ENCODE measurements around the gene SMIM43. TPM values are rescaled to one million over a fixed set of nuclear protein-coding genes. Genes with fewer than 3 reads are reported as not detected.

SMIM43 gene
- total RNA-seq, 3 donors from 2014 or later: 1.0 TPM; not detected in 2

- no peak for TF ChIP-seq CTCF (IDR thresholded peaks at IDR 0.05)
- DNase-seq: no peak
- no peaks in the 10 kb centered on the region for H3K9me3 ChIP-seq
- H3K4me1 ChIP-seq (ENCODE audit: low read depth): no peaks in the 10 kb centered on the region
- H3K4me3 ChIP-seq: no peak overlapping the region
- ATAC-seq: no peak
- H3K36me3 ChIP-seq (ENCODE audit: low read depth): no peaks in the 10 kb centered on the region
- intact Hi-C loops (cut with DNase I, micrococcal nuclease): no loop called here
These were observed 29.7 kb upstream of the SMIM43 start for GRCh38 chr4:121794505-121795188.

GRCh38 chr4:121792966-121793365, 28.0 kb upstream of the SMIM43 start:
- Histone ChIP-seq H3K4me1 (ENCODE audit: low read depth) (no peaks in the 10 kb centered on the region), H3K4me3 (no peak overlapping the region), H3K9me3 (no peaks in the 10 kb centered on the region), H3K36me3 (ENCODE audit: low read depth) (no peaks in the 10 kb centered on the region)
- no peak for TF ChIP-seq CTCF (IDR thresholded peaks at IDR 0.05)
- DNase-seq: no peak
- no peak for ATAC-seq
- intact Hi-C loops (cut with DNase I, micrococcal nuclease): no loop called here

GRCh38 chr4:121791481-121791880, 26.5 kb upstream of the SMIM43 start:
- DNase-seq: no peak

GRCh38 chr4:121790976-121791375, 26.0 kb upstream of the SMIM43 start:
- intact Hi-C loops (cut with DNase I, micrococcal nuclease): no loop called here
- ATAC-seq: no peak
- Histone ChIP-seq H3K36me3 (ENCODE audit: low read depth) (no peaks in the 10 kb centered on the region), H3K4me3 (no peak overlapping the region), H3K9me3 (no peaks in the 10 kb centered on the region), H3K4me1 (ENCODE audit: low read depth) (no peaks in the 10 kb centered on the region)
- TF ChIP-seq CTCF (IDR thresholded peaks at IDR 0.05): no peak
- no peak for DNase-seq

More at GRCh38 chr4:121791481-121791880, 26.5 kb upstream of the SMIM43 start:
- ATAC-seq: no peak
- no peaks in the 10 kb centered on the region for H3K4me1 ChIP-seq (ENCODE audit: low read depth)
- H3K9me3 ChIP-seq: no peaks in the 10 kb centered on the region
- intact Hi-C loops (cut with DNase I, micrococcal nuclease): no loop called here
- no peaks in the 10 kb centered on the region for H3K36me3 ChIP-seq (ENCODE audit: low read depth)
- no peak for TF ChIP-seq CTCF (IDR thresholded peaks at IDR 0.05)
- H3K4me3 ChIP-seq: no peak overlapping the region

- no peak overlapping the region for H3K4me3 ChIP-seq
- no peaks in the 10 kb centered on the region for H3K9me3 ChIP-seq
- no peaks in the 10 kb centered on the region for H3K4me1 ChIP-seq (ENCODE audit: low read depth)
- no peaks in the 10 kb centered on the region for H3K36me3 ChIP-seq (ENCODE audit: low read depth)
- ATAC-seq (no peak), DNase-seq (no peak)
- intact Hi-C loops (cut with DNase I, micrococcal nuclease): no loop called here
- no peak for TF ChIP-seq CTCF (IDR thresholded peaks at IDR 0.05)
These were observed 25.2 kb upstream of the SMIM43 start for GRCh38 chr4:121789960-121790829.

Measured in mucosa of descending colon (tissue), 3 donors.